ENCODE data around the gene NRGN. TPM values are rescaled to one million over a fixed set of nuclear protein-coding genes. Genes with fewer than 3 reads are reported as not detected.

Gene NRGN
- total and polyA plus RNA-seq, 10 of the 15 experiments (the other 5 are each of a cell fraction or from before 2014, with no cell fraction given), result 0.36 to 3.2 (median 1.1) TPM; not detected in 2

DNA sequence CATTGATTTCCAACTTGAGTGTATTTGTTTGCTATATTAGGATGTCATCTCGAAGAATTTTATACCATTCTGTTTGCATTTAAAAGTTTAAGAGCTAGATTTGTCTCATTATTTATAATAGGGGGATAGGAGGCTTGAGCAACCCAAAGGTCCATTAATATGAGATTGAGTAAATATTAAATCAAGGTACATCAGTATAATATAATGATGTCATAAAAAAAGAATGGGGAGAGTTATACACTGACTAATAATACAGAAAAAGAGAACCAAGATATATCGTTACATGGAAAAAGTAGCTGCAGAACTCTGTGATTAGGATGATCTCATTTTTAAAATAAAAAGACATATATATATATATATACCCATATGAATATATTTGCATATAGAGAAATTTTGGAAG, 46.6 kb upstream of the NRGN start (continued):
- TF ChIP-seq, protein P1, sequence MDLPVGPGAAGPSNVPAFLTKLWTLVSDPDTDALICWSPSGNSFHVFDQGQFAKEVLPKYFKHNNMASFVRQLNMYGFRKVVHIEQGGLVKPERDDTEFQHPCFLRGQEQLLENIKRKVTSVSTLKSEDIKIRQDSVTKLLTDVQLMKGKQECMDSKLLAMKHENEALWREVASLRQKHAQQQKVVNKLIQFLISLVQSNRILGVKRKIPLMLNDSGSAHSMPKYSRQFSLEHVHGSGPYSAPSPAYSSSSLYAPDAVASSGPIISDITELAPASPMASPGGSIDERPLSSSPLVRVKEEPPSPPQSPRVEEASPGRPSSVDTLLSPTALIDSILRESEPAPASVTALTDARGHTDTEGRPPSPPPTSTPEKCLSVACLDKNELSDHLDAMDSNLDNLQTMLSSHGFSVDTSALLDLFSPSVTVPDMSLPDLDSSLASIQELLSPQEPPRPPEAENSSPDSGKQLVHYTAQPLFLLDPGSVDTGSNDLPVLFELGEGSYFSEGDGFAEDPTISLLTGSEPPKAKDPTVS (IDR thresholded peaks at IDR 0.05; ENCODE audit: low read depth, low read length), result no peak
- no peak for TF ChIP-seq ZZZ3 (IDR thresholded peaks at IDR 0.05; ENCODE audit: control insufficient read depth, insufficient read length, low read depth)
- TF ChIP-seq BMI1 (IDR thresholded peaks at IDR 0.05; ENCODE audit: borderline replicate concordance), result no peak
- TF ChIP-seq, protein P2, sequence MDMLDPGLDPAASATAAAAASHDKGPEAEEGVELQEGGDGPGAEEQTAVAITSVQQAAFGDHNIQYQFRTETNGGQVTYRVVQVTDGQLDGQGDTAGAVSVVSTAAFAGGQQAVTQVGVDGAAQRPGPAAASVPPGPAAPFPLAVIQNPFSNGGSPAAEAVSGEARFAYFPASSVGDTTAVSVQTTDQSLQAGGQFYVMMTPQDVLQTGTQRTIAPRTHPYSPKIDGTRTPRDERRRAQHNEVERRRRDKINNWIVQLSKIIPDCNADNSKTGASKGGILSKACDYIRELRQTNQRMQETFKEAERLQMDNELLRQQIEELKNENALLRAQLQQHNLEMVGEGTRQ (IDR thresholded peaks at IDR 0.05; ENCODE audit: borderline replicate concordance, low read depth, low read length), result no peak
- TF ChIP-seq FOXK2 (IDR thresholded peaks at IDR 0.05), result no peak

DNA sequence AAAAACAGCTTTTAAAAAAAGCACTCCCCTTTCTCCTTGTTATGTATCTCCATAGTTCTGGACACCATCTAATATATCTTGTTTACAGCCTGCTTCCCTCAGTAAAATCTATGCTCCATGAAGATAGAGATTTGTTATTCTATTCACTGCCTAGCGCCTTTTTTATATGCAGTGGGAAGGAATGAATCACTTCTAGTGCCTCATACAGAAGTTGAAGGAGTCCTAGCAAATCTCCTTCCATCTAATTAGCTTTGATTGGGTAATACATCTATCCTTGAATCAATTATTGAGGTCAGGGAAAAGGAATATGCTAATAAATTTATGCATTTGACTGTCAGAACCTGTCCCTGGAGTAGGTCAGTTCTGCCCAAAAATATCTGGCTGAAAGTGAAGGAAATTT, 40.2 kb upstream of the NRGN start:
- Histone ChIP-seq H3K27ac (ENCODE audit: control insufficient read depth, insufficient read depth) (no peak overlapping the region), H3K9me3 (replicated peaks; ENCODE audit: control insufficient read depth, insufficient read depth, low read length) (no peaks in the 10 kb centered on the region; the same call in 2 of the 3 replicates), H3K9ac (ENCODE audit: control insufficient read depth, insufficient read depth, low read length) (no peak overlapping the region), H4K20me1 (ENCODE audit: control insufficient read depth, insufficient read depth) (no peaks in the 10 kb centered on the region), H3K36me3 (ENCODE audit: control insufficient read depth in 2 of 2, insufficient read depth in 2 of 2, low read length in 1 of 2) (no peaks in the 10 kb centered on the region), H3K4me3 (no peak overlapping the region), H3K4me1 (ENCODE audit: control insufficient read depth, insufficient read depth, low read length) (no peaks in the 10 kb centered on the region), H3K27me3 (replicated peaks in 1 of 2; ENCODE audit: control insufficient read depth in 2 of 2, insufficient read depth in 2 of 2, low read length in 1 of 2) (no peaks in the 10 kb centered on the region), H2AFZ (ENCODE audit: control insufficient read depth, low read depth, low read length) (no peak overlapping the region), H3K4me2 (ENCODE audit: control insufficient read depth, insufficient read depth) (no peak overlapping the region), H3K79me2 (ENCODE audit: control insufficient read depth, insufficient read depth, low read length) (no peaks in the 10 kb centered on the region)
- DNase-seq (ENCODE audit: low read depth, low spot score) (no peak), ATAC-seq (no peak), FAIRE-seq (no peak)
- CTCF ChIA-PET, result interaction anchor here (0.7 to 1.2 kb wide), 3 partner anchors 16 to 94 kb away, joined by 3 read pairs; no protein-coding TSS in a partner anchor
- POLR2A ChIA-PET, result interaction anchor here (0.6 kb wide), 1 partner anchor 84 kb away, joined by 3 read pairs; no protein-coding TSS in a partner anchor
- no TSS peak for BruUV-seq (replicated peaks)
- TF ChIP-seq NR2F1 (conservative IDR thresholded peaks at IDR 0.05), result no peak
- intact Hi-C loops (cut with micrococcal nuclease; ENCODE audit: unreplicated experiment), result no loop called here
- in situ Hi-C loops (cut with MboI), result no loop called here
- RAD21 ChIA-PET (ENCODE audit: unreplicated experiment), result no interaction called here
- 43% methylated on average over 1 of the region's 1 CpG for WGBS (ENCODE audit: insufficient coverage, insufficient replicate concordance, low lambda C conversion rate, missing lambda C conversion rate)
- SMC1A ChIA-PET (ENCODE audit: uncharacterized antibody, unreplicated experiment), result interaction anchor here (1.0 to 1.4 kb wide), 2 partner anchors 16 to 17 kb away, joined by 3 read pairs; no protein-coding TSS in a partner anchor

Measured in GM12878 (cell line).